Measurements from ENCODE around the gene UXS1. TPM values are rescaled to one million over a fixed set of nuclear protein-coding genes. Genes with fewer than 3 reads are reported as not detected.
"Not testable (repeated sequence)": the region's sequence is repeated elsewhere in the genome, so short reads cannot be mapped to it uniquely, and the experiment has no call there.

UXS1 gene
- total RNA-seq, 1 experiment from 2014 or later: 66.0 TPM

DNA sequence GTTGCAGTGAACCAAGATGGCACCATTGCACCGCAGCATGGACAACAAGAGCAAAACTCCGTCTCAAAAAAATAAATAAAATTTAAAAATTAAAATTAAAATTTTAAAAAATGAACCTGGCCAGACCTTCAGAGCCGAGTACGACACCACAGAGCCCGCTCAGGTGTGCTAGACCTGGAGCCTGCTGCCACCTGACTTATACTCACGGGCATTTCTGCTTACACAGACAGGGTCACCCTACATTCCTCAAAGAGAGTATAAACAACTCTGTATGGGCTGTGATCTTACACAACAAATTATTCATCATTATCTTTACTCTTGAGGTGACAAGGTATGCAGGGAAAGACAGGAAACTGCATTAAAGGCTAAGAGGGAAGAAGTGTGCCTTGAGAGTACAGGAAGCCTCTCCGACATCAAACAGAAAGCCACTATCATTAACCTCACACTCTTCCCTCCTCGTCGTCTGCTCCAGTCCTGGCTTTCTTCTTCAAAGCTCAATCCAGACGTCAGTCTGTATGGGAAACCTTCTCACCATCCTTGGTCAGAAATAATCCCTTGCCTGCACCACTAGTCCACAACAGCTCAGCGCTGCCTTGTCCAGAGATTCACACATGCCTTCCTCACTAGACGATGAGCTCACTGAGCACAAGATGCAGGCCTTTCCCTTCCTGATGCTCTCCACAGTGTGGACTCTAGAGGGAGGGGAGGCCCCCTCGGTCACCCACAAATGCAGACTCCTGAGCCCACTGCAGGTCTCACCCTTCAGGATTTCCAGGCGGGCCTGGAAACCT is 56.2 kb downstream of the UXS1 start:
- DNase-seq (ENCODE audit: low read depth): no peak

DNA sequence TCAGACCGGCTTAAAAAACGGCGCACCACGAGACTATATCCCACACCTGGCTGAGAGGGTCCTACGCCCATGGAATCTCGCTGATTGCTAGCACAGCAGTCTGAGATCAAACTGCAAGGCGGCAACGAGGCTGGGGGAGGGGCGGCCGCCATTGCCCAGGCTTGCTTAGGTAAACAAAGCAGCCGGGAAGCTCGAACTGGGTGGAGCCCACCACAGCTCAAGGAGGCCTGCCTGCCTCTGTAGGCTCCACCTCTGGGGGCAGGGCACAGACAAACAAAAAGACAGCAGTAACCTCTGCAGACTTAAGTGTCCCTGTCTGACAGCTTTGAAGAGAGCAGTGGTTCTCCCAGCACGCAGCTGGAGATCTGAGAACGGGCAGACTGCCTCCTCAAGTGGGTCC is 62.9 kb downstream of the UXS1 start:
- DNase-seq (ENCODE audit: low read depth): not testable (repeated sequence)

DNA sequence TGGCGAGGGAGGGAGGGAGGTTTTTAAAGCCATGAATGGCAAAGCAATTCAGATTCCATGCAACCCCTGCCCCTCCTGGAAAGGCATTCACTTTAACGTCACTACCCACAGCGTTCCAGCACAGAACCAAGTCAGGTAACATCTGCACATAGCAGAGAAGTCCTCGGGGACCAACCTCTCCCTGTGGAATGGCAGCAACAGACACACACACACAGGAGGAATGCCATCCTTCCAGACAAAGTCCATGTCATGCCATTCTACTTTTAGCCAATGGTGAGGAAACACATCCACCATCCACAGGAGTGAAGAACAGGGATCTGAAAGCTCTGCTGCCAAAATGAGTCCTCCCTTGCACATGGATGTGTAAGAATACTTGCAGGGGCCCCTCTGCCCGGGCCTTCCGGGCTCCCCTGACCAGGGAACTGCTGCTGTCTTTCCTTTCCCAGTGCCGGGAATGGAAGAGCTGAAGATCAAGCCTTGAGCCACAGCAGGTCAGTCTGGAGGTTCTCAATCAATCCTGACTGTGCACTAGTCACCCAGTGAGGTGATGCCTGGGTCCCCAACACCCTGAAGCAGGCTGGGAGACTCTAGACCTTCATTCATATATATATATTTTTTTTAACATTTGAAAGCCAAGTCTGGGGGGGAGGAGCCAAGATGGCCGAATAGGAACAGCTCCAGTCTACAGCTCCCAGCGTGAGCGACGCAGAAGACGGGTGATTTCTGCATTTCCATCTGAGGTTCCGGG is 63.7 kb downstream of the UXS1 start:
- DNase-seq (ENCODE audit: low read depth): no peak

DNA sequence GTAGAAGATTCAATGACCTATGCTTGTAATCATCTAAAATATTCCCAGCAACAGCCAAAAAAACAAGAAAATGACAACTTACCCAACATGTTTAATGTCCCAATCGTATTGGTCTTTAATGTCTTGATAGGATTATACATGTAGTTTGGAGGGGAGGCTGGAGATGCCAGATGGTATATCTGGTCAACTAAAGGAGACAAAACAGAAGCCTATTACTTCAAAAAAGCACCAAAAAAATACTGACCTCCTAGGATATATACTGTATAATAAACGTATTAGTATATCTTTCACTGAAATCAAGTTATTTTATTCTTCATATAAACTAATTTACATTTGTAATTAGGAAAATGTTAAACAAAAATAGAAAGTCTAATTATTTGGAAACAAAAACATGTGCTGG is 64.5 kb downstream of the UXS1 start:
- no peak for DNase-seq (ENCODE audit: low read depth)

DNA sequence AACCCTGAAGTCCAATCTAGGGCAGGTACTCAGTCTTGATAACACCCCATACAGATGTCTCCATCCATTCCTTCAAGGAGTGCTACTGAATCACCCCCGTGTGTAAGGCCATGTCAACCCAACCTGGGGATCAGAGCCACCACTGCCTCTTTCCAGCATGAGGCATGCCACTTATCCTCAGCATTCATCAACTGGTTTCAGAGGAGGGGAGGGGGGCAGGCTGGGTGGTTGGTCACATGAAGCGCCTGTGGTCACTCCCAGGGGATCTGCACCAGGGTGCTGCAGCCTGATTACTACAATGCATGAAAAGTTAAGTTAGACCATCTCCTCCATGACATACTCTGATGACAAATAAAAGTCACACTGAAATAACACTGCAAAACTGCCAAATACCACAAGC is 65.0 kb downstream of the UXS1 start:
- DNase-seq (ENCODE audit: low read depth): no peak

DNA sequence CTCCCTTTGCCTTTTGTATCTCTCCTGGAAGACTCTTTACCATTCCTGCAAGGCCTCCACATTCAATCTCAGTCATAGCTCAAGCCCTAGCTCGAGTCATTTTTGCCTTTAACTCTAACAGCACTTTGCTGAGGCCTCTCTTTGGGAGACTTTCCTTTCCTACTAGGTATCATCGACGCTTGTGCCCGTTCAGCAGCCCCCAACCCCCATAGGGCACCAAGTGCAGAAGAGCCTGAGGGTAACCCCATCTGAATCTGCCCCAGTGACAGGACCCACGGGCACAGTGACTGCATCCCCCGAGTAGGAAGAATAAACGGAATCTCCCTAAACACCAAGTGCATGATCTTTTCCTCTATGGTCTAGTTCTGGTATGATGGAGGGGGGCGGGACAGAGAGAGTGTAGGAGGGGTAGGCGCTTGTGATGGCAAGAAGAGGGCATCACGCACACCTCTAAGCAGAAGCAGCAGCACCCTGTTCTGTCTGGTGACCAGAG is 66.3 kb downstream of the UXS1 start:
- DNase-seq (ENCODE audit: low read depth): no peak

DNA sequence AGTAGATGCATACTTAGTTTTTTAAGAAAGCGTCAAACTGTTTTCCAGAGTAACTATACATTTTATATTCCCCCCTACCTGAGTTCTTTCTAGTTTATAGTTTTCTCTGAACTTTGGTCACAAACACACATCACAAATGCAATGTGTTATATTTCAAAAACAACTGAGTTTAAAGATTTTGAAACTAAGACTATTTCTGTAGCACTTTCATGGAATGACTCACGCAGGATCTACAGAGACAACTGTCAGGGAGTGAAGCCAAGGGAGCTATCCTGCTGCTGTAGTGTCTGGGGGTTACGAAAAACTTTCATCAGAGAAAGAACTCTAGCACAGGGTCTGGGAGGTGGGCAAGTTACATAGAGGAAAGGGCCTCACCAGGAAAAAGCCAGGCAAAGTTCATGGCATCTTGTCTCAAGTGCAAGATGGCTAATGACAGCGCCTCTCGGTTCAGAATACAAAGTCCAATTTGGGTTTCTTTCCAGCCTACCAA is 66.8 kb downstream of the UXS1 start:
- peak; percentile 60 for DNase-seq (ENCODE audit: low read depth)

DNA sequence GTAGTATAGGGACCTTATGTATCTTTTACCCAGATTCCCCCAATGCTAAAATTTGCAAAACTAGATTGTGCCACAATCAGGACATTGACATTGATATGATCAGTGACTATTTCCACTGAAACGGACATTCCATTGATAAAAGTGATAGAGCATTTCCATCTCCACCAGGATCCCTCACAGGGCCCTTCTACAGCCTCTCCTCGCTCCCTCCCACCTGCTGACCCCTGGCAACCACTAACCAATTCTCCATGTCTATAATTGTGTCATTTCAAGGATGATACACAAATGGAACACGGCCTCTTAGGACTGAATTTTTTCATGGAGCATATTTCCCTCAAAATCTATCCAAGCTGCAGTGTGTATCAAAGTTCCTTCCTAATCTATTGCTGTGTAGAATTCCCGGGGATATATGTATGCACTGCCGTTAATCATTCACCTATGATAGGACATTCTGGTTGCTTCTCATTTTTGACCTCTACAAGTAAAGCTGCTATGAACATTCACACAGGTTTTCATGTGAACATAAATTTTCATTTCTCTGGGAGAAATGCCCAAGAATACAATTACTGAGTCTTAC is 67.3 kb downstream of the UXS1 start:
- DNase-seq (ENCODE audit: low read depth): no peak

DNA sequence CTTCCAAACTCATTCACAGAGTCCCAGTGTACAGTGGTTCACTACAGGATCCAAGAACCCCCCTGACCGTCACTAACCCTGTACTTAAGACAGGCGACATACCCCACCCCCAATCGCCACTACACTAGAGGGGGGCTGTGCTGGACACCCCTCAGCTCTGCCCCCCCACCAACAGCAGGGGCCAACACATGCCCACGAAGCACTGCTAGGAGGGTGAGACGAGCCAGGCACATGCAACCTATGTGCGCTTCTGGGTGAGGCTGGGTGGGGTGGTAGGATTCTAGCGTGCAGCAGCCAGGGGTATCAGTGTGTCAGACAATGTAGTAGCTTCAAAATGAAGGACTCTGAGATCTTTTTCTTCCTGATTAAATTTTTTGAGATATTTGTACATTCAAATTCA is 67.8 kb downstream of the UXS1 start:
- no peak for DNase-seq (ENCODE audit: low read depth)

DNA sequence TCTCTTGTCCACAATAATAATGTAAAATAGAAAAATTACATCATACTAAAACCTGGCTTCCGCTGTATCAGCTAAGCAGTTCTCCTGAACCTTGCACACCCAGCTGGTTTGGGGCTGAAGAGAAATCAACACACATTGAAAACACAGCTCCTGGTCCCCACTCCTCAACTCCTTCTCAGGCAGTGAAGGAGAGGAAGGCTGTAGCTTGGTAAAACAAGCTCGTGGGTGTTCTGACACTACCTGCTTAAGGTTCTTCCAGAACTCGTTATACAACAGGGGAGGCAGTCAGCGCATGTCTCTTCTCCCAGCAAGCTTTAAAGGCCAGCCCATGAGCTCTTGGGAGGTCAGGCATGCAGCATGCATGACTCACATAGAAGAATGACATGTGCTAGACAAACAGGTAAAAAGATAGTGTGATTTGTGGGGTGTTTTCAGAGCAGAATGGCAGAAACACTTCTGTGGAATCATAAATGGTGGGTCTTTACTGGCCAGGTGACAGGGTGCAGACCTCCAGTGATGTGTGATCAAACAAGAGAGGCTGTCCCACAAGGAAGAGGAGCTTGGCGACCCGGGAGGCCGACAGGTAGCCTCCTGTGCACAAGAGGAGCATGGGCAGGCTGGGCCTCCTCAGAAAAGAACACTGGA is 69.1 kb downstream of the UXS1 start:
- DNase-seq (ENCODE audit: low read depth): no peak

DNA sequence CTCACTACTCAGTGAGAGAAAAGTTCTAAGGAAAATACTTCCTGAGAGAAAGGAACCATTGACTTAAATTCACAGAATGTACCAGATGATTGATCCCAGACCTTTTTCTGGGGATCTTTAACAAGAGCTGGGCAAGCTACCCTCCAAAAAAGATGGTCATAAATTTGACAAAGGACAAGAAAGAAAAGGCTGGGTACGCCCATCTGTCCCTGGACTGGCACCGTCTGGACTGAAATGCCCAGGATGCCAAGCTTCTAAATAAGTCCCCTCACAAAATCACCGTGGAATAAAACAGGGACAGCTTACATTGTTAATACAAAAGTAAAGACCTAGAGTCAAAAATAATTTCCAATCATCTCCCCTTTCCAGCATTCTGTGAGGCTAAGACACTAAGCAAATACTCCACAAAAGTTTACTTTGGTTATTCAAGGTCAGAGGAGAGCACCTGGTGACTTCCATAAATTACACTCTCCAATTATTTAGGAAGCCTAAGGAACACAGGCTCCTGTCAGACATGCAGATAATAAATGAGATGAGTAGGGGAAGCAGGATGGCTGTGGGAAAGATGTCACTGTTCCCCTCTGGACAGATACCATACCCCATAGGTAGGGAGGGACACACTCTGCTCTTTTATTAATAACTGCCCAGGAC is 69.9 kb downstream of the UXS1 start:
- DNase-seq (ENCODE audit: low read depth): no peak

DNA sequence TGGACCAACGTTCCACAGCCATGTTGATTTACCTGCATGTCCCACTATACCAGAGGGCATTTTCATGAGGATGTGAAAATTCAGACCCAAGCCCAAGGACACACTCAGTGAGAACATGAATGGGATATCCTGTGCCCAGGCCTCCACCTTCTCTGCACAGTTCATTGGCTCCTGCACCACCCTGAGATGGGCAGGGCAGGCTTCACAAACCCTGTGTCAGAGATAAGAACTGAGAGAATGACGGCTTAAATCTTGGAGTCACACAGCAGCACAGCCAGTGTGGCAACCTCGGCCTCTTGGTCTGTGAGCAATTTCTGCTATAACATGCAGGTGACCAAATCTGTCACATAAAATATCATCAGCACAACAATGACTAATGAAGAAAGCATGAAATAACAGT is 71.9 kb downstream of the UXS1 start:
- DNase-seq (ENCODE audit: low read depth): no peak

DNA sequence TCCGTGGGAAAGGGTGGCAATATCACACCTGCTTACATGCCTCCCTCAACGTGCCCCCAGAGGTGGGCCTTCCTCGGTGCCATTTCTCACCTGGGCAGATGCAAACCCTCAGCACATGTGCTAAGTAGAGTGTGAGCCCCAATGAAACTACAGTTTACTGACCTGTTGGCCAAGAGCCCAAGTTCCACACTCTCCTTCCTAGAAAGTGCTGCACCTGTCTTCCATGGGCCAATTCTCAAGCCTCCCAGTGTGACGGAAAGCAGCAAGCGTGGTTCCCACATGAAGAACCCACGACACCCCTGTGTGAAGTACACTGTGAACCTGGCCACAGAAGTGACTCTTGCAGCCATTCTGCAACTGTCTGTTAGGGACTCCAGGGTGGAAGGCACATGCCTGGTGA is 73.7 kb downstream of the UXS1 start:
- no peak for DNase-seq (ENCODE audit: low read depth)

DNA sequence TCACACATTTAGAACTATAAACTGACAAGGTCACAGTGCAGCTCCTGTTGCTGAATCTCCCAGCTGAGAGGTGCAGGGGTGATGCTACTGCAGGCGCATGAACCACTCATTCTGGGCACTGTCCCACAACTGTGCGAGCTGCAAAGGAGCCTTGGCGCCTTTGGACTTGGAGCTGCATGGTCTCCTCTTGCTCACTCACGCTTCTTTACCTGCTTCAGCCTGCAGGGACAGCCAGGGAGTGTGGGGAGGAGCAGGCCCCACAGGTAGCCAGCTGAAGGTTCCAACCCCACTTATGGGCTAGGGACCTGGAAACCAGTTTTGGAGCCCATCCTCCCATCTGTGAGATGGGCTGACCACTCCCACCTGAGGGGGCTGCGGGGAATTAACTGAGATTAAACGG is 75.0 kb downstream of the UXS1 start:
- no peak for DNase-seq (ENCODE audit: low read depth)

DNA sequence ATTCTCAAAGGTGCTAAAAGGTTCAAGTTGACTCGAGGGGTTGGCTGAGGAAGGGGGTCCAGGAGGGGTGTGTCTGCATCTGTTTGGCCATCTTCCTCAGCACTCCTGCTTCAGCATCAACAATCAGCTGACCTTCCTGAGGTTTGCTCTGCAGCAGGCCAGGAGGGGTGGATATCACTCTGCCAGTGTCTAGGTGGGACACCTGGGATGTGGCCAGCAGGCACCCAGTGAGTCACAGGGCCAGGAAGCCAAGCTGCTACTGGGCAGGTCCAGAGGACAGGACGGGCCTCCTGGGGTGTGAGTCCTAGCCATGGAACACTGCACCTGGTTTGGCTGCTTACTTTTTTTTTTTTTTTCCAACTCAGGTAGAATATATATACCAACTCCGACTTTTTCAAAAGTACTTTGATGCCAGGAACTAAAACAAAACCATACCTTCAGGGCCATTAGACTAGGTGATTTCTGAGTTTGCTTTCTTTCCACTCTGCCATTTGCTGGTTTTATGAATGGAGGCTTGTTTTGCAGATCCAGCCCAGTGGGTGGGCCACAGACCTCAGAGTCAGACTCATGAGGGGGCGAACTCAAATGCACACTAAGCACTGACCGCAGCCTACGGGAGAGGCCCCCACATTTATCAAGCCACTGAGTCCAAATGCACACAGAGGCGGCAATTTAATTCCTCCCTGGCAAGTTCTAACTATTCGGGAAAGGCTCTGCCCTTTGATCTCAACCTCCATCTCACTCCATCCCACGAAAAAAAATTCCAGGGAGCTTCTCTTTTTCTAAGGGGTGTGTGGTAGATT is 76.0 kb downstream of the UXS1 start:
- no peak for DNase-seq (ENCODE audit: low read depth)

DNA sequence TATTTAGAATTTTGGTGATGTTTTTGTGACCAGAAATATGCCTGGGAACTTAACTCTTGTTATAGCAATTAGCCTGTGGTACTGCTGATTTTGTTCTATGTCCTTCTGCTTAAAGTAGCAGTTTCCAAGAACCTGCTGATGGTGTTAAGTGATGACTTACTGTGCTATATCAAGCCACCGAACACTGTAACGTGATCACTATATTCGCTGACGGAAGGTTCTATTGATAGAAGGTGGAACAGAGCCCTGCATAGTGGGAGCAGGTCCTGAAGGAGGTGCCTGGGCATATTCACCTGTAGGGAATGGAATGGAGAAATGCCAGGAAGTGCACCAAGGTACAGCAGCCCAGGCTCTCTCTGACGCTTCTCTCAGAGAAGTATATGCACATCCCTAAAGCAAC is 76.8 kb downstream of the UXS1 start:
- DNase-seq (ENCODE audit: low read depth): no peak

DNA sequence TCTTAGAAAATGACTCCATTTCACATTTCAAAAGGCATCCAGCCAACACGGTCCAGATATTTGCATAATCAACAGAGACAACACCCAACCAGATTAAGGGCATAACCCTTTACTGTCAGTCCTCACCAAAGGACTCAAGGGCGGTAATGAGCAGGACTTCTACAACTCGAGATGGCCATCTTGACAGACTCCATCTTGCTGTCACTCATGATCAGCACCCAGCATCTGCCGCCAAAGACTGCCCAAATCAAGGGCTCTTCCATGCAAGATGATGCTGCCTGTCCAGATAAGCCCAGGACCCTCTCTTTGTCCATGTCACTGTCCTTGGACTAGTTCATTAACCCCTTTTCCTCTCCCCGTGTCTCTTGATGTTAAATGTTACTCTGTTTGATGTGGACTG is 77.9 kb downstream of the UXS1 start:
- DNase-seq (ENCODE audit: low read depth): no peak

DNA sequence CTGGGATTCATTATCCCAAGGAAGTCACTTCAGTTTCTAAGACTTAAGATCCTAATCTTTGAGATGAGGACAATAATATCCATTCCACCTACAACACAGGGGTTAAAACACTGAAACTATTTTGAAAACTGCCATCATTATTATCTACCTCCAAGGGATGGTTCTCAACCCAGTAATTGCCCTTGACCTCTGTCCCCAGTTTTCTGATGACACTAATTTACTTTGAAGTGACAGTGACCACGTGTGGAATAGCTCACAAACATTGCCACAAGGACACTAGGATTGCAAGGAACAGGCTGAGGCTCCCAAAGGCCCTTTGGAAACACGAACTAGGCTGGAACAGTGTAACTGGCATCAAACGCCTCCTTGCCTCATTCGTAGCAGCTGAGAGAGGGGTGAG is 78.4 kb downstream of the UXS1 start:
- DNase-seq (ENCODE audit: low read depth): no peak

DNA sequence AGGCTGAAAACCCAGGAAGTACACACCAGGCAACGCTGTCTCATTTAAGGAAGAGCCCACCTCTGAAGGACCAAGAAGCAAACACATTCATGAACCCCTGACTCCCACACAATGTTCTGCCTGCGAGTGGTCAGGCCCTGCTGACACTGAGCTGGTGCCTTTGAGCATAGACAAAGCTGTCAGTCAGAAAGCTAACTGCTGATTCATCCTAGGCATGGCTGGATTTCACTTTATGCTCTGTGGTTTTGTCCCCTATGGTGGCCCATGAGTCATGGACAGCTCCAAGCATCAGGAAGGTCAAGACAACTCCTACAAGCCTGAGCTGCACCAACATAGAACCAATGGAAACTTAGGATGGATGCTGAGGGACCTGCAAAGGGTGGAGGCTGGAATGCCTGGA is 78.9 kb downstream of the UXS1 start:
- DNase-seq (ENCODE audit: low read depth): peak; percentile 80

DNA sequence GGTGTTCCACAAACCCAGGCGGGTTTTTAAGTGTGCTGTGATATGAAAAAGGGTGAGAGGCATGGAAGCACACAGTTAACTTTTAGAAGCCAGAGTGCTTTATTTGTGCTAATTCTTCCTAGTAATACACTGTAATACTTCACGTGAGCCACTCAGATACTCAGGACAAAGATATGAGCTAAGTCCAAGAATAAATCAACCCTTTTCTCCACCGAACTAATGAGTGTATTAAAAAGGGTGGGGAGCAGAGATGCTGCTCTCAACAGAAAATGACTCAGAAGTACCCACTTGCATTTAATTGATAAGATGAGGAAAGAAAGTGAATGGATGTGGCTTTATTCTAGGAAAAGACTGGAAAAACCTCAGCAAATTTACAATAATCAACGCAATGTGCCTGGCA is 79.9 kb downstream of the UXS1 start:
- DNase-seq (ENCODE audit: low read depth): no peak

Data from LHCN-M2 (cell line).